AG10803 (cell line): ENCODE results near the gene SOS1.
A peak's percentile ranks its signal among the peaks of the same experiment; 100 is the strongest.
"Not testable (repeated sequence)": the region's sequence is repeated elsewhere in the genome, so short reads cannot be mapped to it uniquely, and the experiment has no call there.

Experiments
- DNase-seq: peaks from one replicate; pipeline ENCODE4 v3.0.0; 2010; ENCODE audit warnings: low read depth
- H3K4me3 ChIP-seq: 2 replicates; pipeline ENCODE4 v1.5.1; 2011; ENCODE audit warnings: mild to moderate bottlenecking, low read length, control low read depth
- CTCF ChIP-seq: conservative IDR thresholded peaks from 2 replicates; pipeline ENCODE4 v1.5.1; 2011; ENCODE audit warnings: mild to moderate bottlenecking, low read length, control low read depth, inconsistent platforms

Gene SOS1

GRCh38 chr2:39144416-39144815 is 23.6 kb upstream of the SOS1 start:
- DNase-seq = no peak
- H3K4me3 ChIP-seq = no peak overlapping the region
- TF ChIP-seq CTCF = no peak

- DNase-seq = no peak
- no peak for TF ChIP-seq CTCF
- H3K4me3 ChIP-seq = no peak overlapping the region
Measured at GRCh38 chr2:39142904-39143605, 22.2 kb upstream of the SOS1 start.

GRCh38 chr2:39141334-39142271 is 20.8 kb upstream of the SOS1 start:
- no peak overlapping the region for H3K4me3 ChIP-seq
- peak; percentile 57 for DNase-seq
- no peak for TF ChIP-seq CTCF

GRCh38 chr2:39140948-39141333 is 20.1 kb upstream of the SOS1 start:
- not testable (repeated sequence) for DNase-seq, H3K4me3 ChIP-seq

GRCh38 chr2:39140322-39140847 is 19.5 kb upstream of the SOS1 start:
- no peak for TF ChIP-seq CTCF
- DNase-seq = no peak
- no peak overlapping the region for H3K4me3 ChIP-seq

GRCh38 chr2:39139511-39140237 is 18.8 kb upstream of the SOS1 start:
- no peak for DNase-seq
- TF ChIP-seq CTCF = no peak
- no peak overlapping the region for H3K4me3 ChIP-seq

- TF ChIP-seq CTCF = no peak
- no peak for DNase-seq
Measured at GRCh38 chr2:39138837-39139211, 18.0 kb upstream of the SOS1 start.

GRCh38 chr2:39138187-39138836 is 17.5 kb upstream of the SOS1 start:
- H3K4me3 ChIP-seq, DNase-seq: not testable (repeated sequence)

More at GRCh38 chr2:39138837-39139211, 18.0 kb upstream of the SOS1 start:
- H3K4me3 ChIP-seq = no peak overlapping the region
